Posterior cingulate gyrus (tissue), 11 donors: ENCODE results near the gene TIMM8B.
"Not testable (repeated sequence)": the region's sequence is repeated elsewhere in the genome, so short reads cannot be mapped to it uniquely, and the experiment has no call there.

Experiments used
- DNase-seq, 10 donors: peaks; one replicate each; pipeline versions ENCODE4 v3.0.0 to v3.0.0-alpha.2; 2020 to 2021; ENCODE audit warnings: mixed read lengths in 3 of 10
- intact Hi-C: fragments of 100-400 bp; cut with DNase I; formaldehyde crosslinking; loops from one replicate; pipeline ENCODE4 v1.15.1; 2023

TIMM8B gene, protein sequence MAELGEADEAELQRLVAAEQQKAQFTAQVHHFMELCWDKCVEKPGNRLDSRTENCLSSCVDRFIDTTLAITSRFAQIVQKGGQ

GRCh38 chr11:112086422-112087191 is at the start of gene TIMM8B, which contains the start of gene SDHD:
TSS of gene TIMM8B (minus strand) at chr11:112086756. CDS start at chr11:112086723, 33 bp downstream.
TSS of gene SDHD (plus strand) at chr11:112086873. CDS start at chr11:112086908, 35 bp downstream.
- peak; percentile 93 to 99 (median 96) for DNase-seq
- intact Hi-C loops: loop anchor here (5.0 kb wide), 1 partner anchor 149 kb away; the partner anchor contains the start of gene DIXDC1

- intact Hi-C loops: no loop called here
- no peak for DNase-seq
Measured at GRCh38 chr11:112134473-112134872, 47.9 kb upstream of the TIMM8B start.

DNA sequence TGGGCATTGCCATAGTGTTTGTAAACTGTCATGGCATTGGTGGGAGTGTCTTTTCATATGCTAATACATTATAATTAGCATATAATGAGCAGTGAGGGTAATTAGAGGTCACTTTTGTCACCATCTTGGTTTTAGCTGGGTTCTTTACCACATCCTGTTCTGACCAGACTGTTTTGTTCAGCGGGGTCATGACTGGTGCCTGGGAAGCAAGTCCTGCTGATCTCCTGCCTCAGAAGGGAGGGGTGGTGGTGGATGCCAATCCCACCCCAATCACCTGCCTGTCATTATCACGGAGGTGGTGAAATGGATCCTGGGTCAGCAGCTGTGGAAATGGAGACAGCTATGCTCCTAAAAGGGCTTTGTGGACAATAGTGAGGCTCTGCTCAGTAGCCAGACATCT is 46.2 kb upstream of the TIMM8B start:
- intact Hi-C loops: no loop called here
- DNase-seq: no peak

DNA sequence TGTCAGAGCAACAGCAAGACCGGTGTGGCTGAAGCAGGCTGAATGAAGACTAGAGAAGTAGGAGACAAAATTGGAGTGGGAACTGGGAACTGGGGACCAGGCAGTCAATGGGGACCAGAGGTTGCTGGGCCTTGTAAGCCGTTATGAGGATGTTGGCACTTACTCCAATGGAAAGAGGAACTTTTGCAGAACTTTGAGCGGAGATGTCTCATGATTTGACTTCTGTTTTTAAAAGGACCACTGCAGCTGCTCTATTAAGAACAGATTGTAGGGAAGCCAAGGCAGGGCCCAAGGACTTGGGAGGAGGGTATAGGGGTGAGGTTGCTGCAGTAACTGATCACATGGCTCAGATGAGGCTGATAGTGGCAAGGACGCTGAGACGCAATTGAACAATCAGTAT is 43.1 kb upstream of the TIMM8B start:
- intact Hi-C loops: no loop called here
- DNase-seq: no peak

DNA sequence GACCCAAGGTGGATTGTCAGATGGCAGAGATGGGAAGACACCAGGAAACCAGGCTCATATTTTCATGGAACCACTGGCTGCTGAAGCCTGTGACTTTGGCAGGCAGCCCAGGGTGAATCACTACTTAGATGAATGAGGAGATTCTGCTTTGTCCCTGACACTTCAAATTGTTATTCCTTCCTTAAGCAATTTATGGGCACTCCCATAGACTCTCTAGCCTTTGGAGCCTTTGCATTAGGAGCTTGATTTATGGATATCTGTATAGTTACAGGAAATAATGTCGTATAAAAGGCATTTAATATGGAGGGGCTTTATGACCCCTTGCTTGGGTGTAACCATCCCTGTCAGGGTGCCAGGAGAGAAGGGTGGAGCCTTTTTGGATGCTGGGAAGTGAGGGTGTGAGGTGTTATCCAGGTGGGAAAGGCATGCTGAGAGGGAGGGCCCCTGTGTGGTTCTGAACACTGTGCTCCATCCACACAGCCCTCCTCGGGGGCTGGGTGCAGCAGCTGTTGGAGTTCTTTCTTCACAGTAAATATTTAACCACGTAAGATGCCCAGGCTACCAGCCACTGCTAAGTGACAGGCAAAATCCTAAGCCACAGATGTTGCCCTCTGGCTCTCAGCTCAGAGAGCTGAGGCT is 42.0 kb upstream of the TIMM8B start:
- intact Hi-C loops: no loop called here
- DNase-seq: peak in 7 of 10 donors; percentile 46 to 88 (median 52)

- DNase-seq: no peak
- intact Hi-C loops: no loop called here
Measured at GRCh38 chr11:112127056-112127455, 40.5 kb upstream of the TIMM8B start.

GRCh38 chr11:112123129-112123528 is 36.6 kb upstream of the TIMM8B start:
- intact Hi-C loops: no loop called here

DNA sequence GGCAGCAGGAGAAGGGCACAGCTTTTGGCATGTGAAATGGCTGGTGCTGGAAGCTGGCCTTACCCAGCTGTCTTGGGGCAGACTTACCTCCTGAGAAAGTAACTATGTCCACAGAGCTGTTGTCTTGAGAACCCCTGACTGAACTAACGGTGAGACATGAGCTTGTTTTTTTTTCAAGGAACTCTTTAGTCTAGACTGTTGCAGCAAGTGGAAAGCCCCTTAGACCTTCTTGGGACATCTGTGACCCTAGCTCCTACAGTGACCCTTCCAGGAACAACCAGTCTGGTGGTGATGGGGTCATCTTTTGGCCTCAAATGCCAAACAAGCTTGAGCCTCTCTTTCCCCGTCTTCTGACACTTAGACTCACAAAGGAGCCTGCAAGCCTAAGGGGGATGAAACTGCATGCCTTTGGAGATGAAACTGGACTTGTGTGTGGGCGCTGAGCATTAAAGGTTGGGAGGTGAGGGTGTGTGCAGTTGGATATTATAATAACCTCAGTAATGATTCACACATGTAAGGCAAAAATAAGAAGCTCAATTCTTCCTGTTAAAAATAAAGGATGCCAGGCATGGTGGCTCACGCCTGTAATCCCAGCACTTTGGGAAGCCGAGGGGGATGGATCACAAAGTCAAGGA is 35.5 kb upstream of the TIMM8B start:
- DNase-seq: no peak
- intact Hi-C loops: no loop called here

More at GRCh38 chr11:112123129-112123528, 36.6 kb upstream of the TIMM8B start:
- DNase-seq: no peak

- no peak for DNase-seq
- intact Hi-C loops: no loop called here
Measured at GRCh38 chr11:112118176-112118575, 31.6 kb upstream of the TIMM8B start.

DNA sequence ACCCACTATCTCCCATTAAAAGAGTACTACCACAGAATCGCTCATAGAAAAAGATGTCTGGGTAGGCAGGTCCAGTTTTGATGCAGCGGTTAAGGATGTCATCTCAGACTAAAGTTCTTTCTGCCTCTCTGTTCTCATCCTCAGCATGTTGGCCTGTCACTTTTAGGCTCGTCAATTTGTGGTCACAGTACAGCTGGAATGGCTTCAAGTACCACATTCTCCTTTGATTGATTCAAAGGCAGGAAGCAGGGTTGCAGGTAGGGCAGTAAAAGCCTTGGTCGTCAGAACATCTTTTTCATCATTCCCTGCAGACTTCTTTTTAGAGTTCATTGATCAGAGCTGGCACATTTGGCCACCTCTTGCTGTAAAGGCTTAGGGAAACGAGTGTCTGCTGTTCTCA is 28.8 kb upstream of the TIMM8B start:
- intact Hi-C loops: no loop called here
- DNase-seq: no peak

GRCh38 chr11:112114460-112114859 is 27.9 kb upstream of the TIMM8B start:
- no peak for DNase-seq
- intact Hi-C loops: no loop called here

GRCh38 chr11:112113539-112114457 is 27.2 kb upstream of the TIMM8B start:
- no peak for DNase-seq
- intact Hi-C loops: loop anchor here (1.0 to 2.0 kb wide), 2 partner anchors 61 to 167 kb away; partner anchors contain the start of gene BCO2

DNA sequence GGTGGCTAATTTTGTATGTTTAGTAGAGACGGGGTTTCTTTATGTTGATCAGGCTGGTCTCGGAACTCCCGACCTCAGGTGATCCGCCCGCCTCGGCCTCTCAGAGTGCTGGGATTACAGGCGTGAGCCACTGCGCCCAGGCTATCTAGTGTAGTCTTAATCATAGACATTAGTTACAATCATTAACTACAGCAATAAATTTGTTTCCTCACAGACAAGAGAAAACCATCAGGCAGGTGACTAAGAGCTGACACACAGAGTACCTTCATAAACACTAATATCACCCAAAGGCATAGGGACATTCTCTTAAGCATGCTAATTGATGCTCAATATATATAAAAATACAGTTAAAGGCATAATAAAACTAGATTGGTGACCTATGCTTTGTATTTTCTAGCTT is 19.5 kb upstream of the TIMM8B start:
- intact Hi-C loops: no loop called here

DNA sequence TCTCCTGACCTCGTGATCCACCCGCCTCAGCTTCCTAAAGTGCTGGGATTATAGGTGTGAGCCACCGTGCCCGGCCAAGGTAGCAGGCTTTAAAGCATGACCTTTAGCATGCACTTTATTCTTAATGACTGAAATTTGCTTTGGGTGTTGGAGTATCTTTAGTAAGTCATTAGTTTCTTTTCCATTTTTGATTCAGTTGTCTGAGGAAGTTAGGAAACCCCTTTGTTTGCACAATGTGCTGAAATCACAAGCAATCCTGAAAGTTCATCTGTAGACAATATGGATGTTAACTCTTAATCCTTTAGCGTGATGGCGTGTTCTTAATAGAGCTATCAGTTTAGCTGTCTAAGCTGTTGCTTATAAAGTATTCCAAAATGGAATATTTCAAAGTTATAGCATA is 16.9 kb upstream of the TIMM8B start:
- no peak for DNase-seq
- intact Hi-C loops: no loop called here

More for the DNA sequence above, 19.5 kb upstream of the TIMM8B start:
- no peak for DNase-seq

DNA sequence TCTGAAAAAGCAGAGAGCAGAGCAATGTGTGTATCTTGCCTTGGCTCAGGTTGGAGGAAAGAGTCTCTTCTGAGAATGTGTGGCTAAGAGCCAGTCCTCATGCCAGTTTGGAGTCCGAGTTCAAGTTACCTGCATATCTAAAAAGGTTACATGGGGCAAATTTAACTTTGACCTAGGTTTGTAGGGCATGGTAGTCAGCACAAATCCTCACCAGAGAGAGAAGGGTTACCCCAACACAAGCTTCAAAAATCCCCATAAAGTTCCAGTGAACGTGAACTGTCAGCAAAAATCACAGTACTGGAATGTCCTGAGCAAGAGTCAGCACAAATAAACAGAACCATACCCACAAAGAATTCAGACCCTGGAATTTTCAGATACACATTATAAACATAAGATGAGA is 13.9 kb upstream of the TIMM8B start:
- DNase-seq: no peak
- intact Hi-C loops: no loop called here

GRCh38 chr11:112097734-112098528 is 11.4 kb upstream of the TIMM8B start:
- intact Hi-C loops: no loop called here
- DNase-seq: no peak

- no peak for DNase-seq
- intact Hi-C loops: no loop called here
Measured at GRCh38 chr11:112096194-112096593, 9.6 kb upstream of the TIMM8B start.

DNA sequence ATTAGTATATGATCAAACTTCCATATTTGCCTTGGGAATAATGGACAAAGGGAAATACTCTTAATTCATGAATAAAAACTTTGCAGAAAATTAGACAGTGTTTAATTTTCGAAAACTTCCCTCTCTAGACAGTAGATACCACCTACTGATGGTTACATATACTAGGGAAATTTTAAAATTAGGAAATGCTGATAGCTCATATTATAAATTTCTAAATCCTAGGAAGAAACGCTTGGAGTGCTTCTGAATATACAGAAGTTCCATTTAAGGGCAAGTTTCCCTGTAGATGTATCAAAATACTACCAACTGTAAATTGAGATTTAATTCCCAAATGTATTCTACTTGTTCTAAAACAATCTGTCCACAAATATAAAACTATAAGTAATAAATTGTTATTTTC is 8.7 kb upstream of the TIMM8B start:
- DNase-seq, intact Hi-C loops: not testable (repeated sequence)

- intact Hi-C loops: loop anchor here (5.0 kb wide), 1 partner anchor 150 kb away; the partner anchor contains the start of gene DIXDC1
- no peak for DNase-seq
Measured at GRCh38 chr11:112087212-112087611, 656 bp upstream of the TIMM8B start.
